Measurements from ENCODE around the gene DCAF15.
"Not testable (repeated sequence)": the region's sequence is repeated elsewhere in the genome, so short reads cannot be mapped to it uniquely, and the experiment has no call there.

The DCAF15 gene
- 7.3 to 36.3 (median 20.4) reads per million in 18 experiments for total RNA-seq

DNA sequence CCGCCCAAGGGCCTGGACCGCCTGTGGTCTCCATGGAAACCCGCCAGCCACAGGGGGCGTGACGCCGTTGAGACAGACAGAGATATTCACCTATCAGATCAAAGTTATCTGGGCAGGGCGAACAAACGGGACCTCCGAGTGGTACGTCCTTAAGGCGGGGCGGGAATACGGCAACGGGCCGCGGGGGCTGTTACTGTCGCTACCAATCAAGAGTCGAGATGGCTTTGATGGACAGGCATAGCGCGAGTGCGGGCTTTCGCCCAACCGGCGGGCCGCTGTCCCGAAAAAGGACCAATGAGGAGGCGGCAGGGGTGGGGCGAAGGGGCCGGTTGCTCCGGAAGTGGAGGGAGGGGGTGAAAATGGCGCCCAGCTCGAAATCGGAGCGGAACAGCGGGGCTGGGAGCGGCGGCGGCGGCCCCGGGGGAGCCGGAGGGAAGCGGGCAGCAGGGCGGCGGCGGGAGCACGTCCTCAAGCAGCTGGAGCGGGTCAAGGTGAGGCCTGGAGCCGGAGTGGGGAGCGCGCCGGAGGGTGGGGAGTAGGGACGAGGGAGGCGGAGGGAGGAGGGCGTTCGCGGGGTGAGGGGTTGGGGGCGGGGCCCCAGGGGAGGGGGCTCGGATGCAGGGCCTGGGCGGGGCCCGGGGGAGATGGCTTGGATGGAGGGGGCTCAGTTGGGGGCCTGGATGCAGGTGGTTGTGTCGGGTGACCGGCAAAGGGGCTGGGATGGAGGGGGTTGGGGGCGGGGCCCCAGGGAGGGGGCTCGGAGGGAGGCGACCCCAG, at the start of gene DCAF15:
Gene DCAF15, plus strand, starts transcription at position 356 of the 777 bp plus-strand sequence. Its CDS starts 4 bp downstream, at position 360.
- DNase-seq, result peak; percentile 100

GRCh38 chr19:13902993-13903555, 49.2 kb upstream of the DCAF15 start:
- peak; percentile 32 to 37 for DNase-seq

DNA sequence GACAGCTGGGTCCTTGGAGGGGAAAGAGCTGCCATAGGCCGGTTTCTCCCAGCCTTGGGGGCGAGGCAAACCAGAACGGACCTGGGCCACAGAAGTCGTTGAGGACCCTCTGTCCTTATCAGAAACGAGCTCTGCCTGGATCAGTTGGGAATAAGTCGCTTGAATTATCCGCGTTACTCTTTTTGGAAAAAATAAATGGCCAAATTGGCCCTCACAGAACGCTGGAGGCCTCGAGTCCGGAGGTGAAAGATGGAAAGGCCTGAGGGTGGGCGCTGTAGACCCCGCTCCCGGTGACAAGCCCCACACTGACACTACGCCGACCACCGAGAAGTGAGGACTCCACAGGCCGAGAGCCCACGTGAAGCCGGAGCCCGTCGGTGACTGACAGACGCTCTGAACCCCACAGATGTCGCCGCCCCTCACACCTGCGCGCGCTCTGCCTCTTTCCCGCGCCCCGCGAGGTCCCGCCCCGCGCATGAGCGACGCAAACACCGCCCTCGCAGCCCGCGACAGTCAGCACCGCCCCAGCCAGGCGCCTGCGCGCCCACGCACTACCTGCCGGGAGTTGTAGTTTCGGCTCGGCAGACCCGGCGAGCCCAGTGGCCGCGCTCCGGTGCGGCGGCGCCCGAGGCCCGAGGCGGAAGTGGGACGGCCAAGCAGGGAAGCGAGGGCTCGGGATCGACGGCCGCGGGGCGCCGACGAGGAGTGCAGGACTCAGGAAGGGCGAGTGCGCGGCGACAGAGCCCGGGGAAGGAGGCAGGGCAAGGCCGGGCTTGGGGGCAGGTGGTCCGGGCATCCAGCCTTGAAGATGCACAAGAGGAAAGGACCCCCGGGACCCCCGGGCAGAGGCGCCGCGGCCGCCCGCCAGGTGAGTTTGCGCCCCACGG, 46.4 kb upstream of the DCAF15 start, which contains the start of the genes BRME1 and CC2D1A:
Gene BRME1, minus strand, starts transcription at position 484 of the 887 bp plus-strand sequence. CDS start 1,225 bp downstream, outside the sequence.
Gene CC2D1A, plus strand, starts transcription at position 568 of the 887 bp plus-strand sequence. Its CDS starts 241 bp downstream, at position 809.
- DNase-seq, result peak; percentile 89 to 94

- DNase-seq, result peak; percentile 4 to 14
These were observed 45.8 kb upstream of the DCAF15 start for GRCh38 chr19:13906521-13906904.

DNA sequence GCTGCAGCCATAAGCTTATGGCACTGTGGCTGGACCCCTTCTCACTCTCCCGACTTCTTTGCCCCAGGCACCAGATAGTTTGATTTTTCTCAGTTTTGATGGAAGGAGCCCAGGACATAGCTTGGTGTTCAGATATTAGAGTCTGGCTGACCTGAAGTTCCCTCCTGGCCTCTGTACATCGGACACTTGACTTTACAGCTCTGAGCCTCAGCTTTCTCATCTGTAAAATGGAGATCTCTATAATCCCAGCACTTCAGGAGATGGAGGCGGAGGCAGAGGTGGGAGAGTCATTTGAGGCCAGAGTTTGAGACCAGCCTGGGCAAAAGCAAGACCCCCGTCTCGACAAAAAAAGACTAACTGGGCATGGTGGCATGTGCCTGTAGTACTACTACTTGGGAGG, 45.4 kb upstream of the DCAF15 start:
- DNase-seq, result no peak

DNA sequence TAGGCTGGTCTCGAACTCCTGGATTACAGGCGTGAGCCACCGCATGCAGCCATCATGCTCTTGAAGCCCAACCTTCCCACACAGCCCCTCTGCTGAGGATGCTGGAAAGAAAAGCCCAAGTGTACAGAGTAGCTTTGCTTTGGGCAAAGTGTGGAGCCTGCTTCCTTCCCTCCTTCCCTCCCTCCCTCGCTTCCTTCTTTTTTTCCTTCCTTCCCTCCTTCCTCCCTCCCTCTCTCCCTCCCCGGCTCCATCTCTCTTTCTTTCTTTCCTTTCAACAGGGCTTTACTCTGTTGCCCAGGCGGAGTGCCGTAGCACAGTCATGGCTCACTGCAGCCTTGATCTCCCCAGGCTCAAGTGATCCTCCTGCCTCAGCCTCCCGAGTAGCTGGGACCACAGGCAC, 43.6 kb upstream of the DCAF15 start:
- DNase-seq, result no peak

- DNase-seq, result no peak
These were observed 42.9 kb upstream of the DCAF15 start for GRCh38 chr19:13909430-13909829.

DNA sequence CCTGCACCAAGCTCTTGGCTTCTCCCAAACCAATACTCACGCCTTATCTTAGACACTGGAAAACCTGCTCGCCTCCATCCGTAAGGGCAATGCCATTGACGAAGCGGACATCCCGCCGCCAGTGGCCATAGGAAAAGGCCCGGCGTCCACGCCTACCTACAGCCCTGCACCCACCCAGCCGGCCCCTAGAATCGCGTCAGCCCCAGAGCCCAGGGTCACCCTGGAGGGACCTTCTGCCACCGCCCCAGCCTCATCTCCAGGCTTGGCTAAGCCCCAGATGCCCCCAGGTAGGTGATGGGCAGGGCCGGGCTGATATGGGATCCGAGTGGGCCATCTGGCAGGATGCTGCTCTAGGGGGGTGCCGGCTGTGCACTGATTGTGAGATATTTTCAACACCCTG, 39.0 kb upstream of the DCAF15 start:
- DNase-seq, result no peak

DNA sequence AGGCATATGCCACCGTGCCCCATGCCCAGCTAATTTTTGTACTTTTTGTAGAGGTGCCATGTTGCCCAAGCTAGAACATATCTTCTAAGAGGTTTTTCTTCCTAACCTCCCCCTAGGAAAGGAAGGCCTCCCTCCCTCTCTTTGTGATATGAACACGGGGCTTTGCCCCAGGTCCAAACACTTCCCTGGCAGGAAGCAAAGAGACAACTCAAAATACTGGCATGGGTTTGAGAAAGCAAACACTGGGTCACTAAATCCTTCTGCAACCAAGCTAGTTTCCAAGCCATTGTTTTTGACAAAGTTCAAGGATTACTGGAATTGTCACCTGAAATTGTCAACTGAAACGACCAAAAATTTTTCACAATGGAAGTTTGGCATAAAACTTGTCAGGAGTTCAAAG, 37.5 kb upstream of the DCAF15 start:
- no peak for DNase-seq

DNA sequence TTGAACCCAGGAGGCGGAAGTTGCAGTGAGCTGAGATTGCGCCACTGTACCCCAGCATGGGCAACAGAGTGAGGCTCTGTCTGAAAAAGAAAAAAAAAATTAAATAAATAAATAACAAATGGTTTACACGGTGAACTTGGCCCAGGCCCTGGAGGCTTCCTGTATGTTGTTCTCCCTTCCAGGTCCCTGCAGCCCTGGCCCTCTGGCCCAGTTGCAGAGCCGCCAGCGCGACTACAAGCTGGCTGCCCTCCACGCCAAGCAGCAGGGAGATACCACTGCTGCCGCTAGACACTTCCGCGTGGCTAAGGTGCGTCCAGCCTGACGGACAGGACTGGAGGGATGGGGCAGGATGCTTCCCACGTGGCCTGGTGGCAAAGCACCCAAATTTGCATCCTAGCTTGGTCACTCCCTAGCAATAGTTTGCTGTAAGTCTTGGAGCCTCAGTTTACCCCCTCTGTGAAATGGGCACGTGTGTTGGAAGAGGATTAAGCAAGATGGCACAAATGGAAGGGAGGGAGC, 34.4 kb upstream of the DCAF15 start:
- no peak for DNase-seq

DNA sequence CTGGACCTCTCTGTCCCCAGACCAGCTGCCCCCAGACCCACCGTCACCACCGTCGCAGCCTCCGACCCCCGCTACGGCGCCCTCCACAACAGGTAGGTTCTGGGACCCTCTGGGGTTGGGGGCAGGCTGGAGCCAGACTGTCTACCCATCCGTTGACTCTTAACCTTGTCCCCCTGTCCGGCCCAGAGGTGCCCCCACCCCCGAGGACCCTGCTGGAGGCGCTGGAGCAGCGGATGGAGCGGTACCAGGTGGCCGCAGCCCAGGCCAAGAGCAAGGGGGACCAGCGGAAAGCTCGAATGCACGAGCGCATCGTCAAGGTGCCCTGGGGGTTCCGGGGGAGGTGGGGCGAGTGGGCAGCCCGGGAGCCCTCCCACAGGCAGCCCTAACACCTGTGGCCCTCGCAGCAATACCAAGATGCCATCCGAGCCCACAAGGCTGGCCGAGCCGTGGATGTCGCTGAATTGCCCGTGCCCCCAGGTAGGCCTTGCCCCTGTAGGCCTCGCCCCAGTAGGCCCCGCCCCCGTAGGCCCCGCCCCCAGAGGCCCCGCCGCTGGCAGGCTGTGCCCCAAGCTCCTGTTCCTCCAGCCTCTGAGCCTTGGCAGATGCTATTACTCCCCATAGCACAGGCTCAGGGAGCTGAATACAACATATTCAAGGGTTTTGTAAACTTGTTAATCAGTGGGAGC, 33.4 kb upstream of the DCAF15 start:
- DNase-seq, result no peak

DNA sequence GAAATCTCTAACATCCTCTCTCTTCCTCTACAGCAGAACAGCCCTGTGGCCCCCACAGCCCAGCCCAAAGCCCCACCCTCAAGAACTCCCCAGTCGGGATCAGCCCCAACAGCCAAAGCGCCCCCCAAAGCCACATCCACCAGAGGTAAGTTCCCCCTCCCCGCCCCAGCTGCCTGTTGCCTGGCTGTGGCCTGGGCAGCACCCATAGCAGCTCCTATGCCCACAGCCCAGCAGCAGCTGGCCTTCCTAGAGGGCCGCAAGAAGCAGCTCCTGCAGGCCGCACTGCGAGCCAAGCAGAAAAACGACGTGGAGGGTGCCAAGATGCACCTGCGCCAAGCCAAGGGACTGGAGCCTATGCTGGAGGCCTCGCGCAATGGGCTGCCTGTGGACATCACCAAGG, 31.8 kb upstream of the DCAF15 start:
- no peak for DNase-seq

DNA sequence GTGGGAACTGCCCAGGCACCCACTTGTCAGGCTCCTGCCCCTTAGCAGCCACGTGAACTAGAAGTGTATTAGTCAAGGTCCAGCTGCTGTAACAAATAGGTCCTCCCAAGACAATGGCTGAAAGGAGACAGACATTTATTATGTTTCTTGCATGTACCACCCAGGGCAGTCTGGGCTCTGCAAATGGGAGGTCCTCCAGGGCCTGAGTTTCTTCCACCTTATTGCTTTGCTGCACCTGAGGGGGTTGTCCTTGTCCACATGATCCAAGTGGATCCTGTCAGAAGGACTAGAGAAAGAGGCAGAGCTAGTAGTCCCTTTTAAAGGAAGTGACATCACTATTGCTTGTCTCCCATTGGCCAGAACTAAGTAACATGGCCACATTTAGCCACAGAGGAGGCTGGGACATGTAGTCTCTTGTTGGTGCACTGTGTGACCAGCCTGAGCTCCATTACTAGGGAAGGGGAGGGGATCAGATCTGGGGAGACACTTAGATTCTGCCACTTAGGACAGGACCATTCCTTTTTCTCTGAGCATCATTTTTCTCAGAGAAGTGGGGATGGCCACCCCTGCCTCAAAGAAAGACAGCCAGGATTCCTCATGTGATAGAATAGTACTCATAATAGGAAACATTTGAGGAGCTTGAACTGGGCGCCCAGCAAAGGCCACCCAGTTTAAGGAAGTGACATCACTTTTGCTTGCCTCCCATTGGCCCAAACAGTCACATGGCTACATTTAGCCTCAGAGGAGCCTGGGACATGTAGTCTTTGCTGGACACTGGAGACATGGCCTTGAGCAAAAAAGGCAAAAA, 31.2 kb upstream of the DCAF15 start:
- peak; percentile 45 to 49 for DNase-seq

DNA sequence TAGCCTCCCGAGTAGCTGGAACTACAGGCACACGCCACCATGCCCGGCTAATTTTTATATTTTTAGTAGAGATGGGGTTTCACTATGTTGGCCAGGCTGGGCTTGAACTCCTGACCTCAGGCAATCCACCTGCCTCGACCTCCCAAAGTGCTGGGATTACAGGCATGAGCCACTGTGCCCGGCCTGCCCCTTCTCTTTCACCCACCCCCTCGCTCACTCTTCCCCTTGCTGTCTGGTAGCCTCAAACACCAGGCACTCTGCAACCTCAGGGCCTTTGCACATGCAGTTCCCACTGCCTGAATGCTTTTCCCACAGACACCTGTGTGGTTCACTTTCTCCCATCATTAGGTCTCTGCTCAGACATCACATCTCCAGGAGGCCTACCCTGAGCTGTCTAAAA, 30.2 kb upstream of the DCAF15 start:
- not testable (repeated sequence) for DNase-seq

- DNase-seq, result no peak
These were observed 28.9 kb upstream of the DCAF15 start for GRCh38 chr19:13923194-13923987.

- DNase-seq, result no peak
These were observed 26.3 kb upstream of the DCAF15 start for GRCh38 chr19:13926010-13926409.

DNA sequence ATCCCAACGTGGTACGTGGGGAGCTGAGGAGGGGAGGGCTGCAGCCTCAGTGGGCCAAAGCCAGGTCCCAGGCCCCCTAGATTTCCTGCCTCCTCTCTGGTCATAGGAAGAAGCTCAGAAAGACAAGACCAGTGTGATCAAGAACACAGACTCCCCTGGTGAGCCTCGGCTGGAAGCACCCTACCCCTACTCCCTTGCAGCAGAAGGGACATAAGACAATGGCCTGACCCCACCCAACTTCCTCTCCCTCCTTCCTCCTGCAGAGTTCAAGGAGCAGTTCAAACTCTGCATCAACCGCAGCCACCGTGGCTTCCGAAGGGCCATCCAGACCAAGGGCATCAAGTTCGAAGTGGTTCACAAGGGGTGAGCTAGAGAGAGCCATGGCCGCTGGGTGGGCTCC, 25.6 kb upstream of the DCAF15 start:
- peak in 1 of 2 donors; percentile 21 for DNase-seq

DNA sequence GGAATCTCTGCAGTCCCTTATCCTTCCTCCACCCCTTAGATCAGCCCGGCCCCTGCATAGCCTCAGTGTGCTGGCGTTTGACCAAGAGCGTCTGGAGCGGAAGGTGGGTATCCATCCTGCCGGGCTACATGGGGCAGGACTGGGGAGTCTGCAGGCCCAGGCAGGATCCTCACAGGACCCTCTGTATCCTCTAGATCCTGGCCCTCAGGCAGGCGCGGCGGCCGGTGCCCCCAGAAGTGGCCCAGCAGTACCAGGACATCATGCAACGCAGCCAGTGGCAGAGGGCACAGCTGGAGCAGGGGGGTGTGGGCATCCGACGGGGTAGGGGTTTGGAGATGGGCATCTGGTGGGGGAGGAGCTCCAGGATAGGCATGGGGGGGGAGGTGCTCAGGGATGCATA, 23.0 kb upstream of the DCAF15 start:
- no peak for DNase-seq

GRCh38 chr19:13929956-13930355, 22.4 kb upstream of the DCAF15 start:
- DNase-seq, result no peak

DNA sequence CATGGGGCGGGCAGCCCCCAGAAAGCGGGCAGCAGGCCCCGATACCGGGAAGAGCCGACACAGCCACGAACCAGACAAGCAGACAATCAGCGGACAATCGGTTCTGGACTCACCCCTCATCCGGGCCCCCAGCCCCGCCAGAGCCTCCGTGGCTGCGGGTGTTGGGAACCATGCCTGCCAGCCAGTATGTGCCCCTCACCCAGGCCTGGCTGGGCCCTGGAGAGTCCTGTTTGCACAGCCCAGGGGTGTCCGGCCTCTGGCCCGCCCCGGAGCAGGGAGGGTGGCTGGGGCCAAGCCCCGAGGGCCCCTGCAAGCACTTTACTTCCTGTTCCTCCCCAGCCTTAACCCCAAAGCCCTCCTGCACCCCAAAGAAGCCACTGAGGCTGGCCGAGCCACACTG, 21.9 kb upstream of the DCAF15 start:
- no peak for DNase-seq
